ENCODE measurements around the gene CDC42BPG.

The CDC42BPG gene

DNA sequence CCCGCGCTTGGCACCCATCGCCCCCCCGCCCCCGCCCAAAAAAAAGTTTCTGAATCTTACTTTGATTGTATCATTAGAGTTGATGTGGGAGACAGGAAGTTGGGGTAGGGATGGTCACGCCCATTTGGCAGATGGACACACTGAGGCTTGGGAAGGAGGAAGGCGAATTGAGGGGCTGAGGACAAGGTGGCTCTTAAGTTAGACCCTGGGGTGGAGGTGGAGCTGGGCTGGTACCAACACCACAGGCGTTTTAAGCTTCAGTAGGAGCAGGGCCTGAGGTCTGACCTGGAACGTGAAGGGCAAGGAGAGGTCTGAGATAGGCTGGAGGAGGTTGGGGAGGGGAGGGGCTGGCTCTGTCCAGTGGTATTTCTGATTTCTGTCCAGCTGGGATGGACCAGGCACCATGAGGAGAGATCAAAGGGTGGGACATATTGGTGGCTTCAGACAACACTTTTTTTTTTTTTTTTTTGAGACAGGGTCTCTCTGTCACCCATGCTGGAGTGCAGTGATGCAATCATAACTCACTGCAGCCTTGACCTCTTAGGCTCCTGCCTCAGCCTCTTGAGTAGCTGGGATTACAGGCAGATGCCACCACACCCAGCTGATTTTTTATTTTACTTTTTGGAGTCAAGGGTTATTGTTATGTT, 799 bp upstream of the CDC42BPG start:
- no peak overlapping the region for H3K4me3 ChIP-seq (ENCODE audit: low read depth, low read length)
- TF ChIP-seq, protein P1, sequence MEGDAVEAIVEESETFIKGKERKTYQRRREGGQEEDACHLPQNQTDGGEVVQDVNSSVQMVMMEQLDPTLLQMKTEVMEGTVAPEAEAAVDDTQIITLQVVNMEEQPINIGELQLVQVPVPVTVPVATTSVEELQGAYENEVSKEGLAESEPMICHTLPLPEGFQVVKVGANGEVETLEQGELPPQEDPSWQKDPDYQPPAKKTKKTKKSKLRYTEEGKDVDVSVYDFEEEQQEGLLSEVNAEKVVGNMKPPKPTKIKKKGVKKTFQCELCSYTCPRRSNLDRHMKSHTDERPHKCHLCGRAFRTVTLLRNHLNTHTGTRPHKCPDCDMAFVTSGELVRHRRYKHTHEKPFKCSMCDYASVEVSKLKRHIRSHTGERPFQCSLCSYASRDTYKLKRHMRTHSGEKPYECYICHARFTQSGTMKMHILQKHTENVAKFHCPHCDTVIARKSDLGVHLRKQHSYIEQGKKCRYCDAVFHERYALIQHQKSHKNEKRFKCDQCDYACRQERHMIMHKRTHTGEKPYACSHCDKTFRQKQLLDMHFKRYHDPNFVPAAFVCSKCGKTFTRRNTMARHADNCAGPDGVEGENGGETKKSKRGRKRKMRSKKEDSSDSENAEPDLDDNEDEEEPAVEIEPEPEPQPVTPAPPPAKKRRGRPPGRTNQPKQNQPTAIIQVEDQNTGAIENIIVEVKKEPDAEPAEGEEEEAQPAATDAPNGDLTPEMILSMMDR (IDR thresholded peaks at IDR 0.05; ENCODE audit: insufficient read depth, low read length, missing control alignments), result no peak
- POLR2A ChIA-PET, result interaction anchor here (0.6 to 2.3 kb wide), 2 partner anchors 32 to 290 kb away, joined by 3 to 8 read pairs; no protein-coding TSS in a partner anchor
- CTCF ChIA-PET, result interaction anchor here (0.7 to 37.3 kb wide), 16 partner anchors 9 to 273 kb away, joined by 3 to 1375 read pairs (median 4); partner anchors contain the start of genes ARL2, BATF2, EHD1 and MEN1
- no peak for DNase-seq (ENCODE audit: low read depth, low spot score)

DNA sequence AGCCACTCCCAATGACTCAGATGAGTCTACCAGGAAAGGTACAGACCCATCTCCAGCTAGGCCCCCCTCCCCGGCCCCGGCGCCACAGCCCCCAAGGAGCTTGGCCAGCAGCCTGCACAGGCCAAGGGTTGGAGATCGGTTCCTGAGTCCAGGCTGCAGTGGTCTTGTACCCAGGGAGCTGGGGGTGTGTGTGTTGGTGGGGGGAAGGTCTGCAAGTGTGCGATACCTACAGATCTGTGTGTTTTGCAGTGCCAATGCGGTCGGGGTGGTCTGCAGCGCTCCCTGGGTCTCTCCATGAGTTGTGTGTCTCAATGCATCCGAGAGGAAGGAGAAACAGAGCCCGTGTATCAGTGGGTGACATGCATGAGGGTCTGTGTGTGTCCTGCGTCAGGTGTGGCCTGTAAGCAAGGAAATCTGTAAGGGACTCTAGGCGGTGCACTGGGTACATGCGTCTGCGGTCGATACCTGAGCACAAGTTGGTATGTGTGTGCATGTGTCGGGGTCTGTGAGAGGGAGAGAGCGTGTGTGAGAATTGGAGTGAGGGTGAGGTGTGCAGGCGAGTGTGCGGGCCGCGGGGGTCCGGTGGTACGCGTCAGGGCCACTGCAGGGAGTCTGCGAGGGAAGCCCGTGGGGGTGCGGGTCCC, 645 bp downstream of the CDC42BPG start:
- POLR2A ChIA-PET, result interaction anchor here (1.1 to 2.3 kb wide), 2 partner anchors 33 to 163 kb away, joined by 3 to 8 read pairs; no protein-coding TSS in a partner anchor
- CTCF ChIA-PET, result interaction anchor here (0.8 to 37.3 kb wide), 14 partner anchors 8 to 273 kb away, joined by 3 to 1375 read pairs (median 10); partner anchors contain the start of genes ARL2, EHD1, MEN1 and TM7SF2
- H3K4me3 ChIP-seq (ENCODE audit: low read depth, low read length), result no peak overlapping the region
- no peak for DNase-seq (ENCODE audit: low read depth, low spot score)
- TF ChIP-seq, protein P1 (IDR thresholded peaks at IDR 0.05; ENCODE audit: insufficient read depth, low read length, missing control alignments), result no peak

DNA sequence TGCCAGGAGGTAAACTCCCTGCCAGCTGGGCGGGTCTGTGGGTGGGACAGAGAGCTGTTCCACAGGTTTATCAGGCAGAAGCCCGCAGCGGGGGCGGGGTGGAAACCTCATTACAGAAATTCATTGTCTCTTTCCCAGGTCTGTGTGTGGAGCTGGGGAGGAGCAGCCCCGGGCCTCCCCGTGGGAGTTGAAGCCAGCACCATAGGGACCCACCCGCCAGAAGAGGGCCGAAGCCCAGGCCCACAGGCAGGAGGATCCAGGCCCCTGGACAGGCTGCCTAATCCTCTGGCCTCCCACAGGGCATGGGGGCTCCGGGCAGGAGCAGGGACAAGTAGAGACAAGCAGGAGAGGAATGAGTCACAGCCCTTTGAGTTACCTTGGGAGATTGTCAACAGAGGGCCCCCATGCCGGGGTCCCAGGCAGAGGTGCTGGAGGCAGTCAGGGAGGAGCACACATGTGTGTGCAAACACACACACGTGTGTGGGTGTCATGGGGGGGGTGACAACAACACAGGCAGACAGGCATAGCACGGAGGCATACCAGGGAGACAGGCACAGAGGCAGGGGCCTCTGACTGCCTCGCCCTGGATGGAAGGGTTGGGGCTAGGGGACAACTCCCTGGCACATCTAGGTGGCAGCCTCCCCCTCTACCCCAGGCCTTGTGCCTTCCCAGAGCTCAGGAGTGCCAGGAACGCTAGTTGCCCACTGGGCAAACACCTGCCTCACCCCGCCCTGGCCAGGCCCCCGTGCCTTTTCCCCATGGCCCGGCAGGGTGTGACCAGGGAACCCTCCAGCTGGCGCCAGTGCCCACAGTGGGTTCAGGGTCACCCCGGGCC, 1.4 kb downstream of the CDC42BPG start:
- ChIA-PET POLR2A (no interaction called here), CTCF (interaction anchor here (1.1 to 37.3 kb wide), 9 partner anchors 10 to 269 kb away, joined by 3 to 1375 read pairs (median 5); partner anchors contain the start of genes EHD1, MEN1 and TM7SF2)

DNA sequence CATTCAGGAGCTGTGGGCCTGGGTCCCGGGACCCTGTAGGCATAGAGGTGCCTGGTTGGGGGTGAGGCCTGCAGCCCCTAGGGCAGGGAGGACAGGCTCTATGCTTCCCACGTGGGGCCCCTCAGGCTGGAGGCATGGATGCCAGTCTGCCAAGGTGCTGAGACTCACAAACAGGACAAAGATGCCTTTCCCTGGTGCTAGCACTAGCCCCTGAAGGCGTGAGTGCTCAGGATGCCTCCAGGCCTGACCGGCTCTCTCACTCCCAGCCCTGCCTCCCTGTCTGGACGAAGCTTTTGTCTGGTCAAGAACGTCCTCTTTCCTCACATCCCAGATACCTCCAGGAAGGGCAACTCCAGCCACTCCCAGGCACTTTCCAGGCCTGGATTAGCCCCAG, 2.1 kb downstream of the CDC42BPG start:
- ChIA-PET POLR2A (no interaction called here), CTCF (interaction anchor here (0.8 to 37.3 kb wide), 6 partner anchors 9 to 276 kb away, joined by 3 to 1375 read pairs (median 4); partner anchors contain the start of gene EHD1)
- no peak overlapping the region for H3K4me3 ChIP-seq (ENCODE audit: low read depth, low read length)
- TF ChIP-seq, protein P1 (IDR thresholded peaks at IDR 0.05; ENCODE audit: insufficient read depth, low read length, missing control alignments), result no peak
- DNase-seq (ENCODE audit: low read depth, low spot score), result no peak

More for the DNA sequence above, 1.4 kb downstream of the CDC42BPG start:
- TF ChIP-seq, protein P1 (IDR thresholded peaks at IDR 0.05; ENCODE audit: insufficient read depth, low read length, missing control alignments), result no peak
- no peak overlapping the region for H3K4me3 ChIP-seq (ENCODE audit: low read depth, low read length)
- no peak for DNase-seq (ENCODE audit: low read depth, low spot score)

DNA sequence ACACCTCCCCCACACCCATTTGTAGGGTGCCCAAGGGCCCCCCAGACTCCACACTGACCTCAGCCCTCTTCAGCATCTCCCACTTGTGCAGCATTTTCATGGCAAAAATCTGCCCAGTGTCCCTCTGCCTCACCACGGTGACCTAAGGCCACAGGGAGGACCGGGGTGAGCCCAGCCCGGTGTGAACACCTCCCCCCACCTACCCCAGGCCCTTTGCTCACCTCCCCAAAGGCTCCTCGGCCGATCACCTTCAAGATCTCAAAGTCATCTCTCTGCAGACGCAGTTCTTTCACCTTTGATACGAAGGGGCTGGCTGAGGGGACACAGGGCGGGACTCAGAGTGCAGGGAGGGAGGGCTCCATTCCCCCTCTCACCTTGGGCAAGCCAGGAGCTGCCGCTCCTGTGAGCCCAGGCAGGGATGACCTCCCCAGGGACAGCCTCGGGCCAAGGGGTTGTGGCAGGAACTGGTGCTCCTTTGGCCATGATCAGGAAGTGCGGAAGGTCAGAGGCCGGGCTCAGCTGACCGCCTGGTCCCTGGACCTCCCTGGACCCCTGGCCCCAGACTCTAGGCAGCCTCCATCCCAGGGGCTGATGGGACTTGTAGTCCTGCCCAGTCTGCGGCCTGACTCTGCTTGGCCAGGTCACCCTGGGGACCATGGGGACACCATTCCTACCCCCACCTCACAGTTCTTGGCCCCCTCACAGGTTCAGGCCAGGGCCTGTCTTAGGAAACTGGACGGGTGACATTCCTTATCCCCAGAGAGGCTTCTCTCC, 2.7 kb downstream of the CDC42BPG start:
- DNase-seq (ENCODE audit: low read depth, low spot score), result no peak
- CTCF ChIA-PET, result interaction anchor here (0.8 to 37.3 kb wide), 6 partner anchors 9 to 276 kb away, joined by 3 to 1375 read pairs (median 4); partner anchors contain the start of gene EHD1
- POLR2A ChIA-PET, result no interaction called here

More for the DNA sequence above, 2.7 kb downstream of the CDC42BPG start:
- TF ChIP-seq, protein P1 (IDR thresholded peaks at IDR 0.05; ENCODE audit: insufficient read depth, low read length, missing control alignments), result no peak
- H3K4me3 ChIP-seq (ENCODE audit: low read depth, low read length), result no peak overlapping the region
